PC-3 (cell line): Measurements from ENCODE around the gene ARHGEF7. TPM values are rescaled to one million over a fixed set of nuclear protein-coding genes. Genes with fewer than 3 reads are reported as not detected.

ENCODE experiments used
- ATAC-seq: fragments of 200-7000 bp; cut with Tn5 transposase; 2 replicates; pipeline ENCODE4 v1.9.1; 2020; ENCODE audit warnings: mild to moderate bottlenecking, moderate library complexity
- BruUV-seq: library from RNA; stranded (reverse); fragments of 400-500 nt; replicated peaks from 2 replicates; lab custom pipeline; 2021; lab: Mats Ljungman, UMichigan
- CTCF ChIA-PET: fragments of 300-600 bp; sonication (Branson Sonifier 250); formaldehyde crosslinking; loops from one replicate; lab custom pipeline; 2022; ENCODE audit warnings: antibody characterized with exemption; lab: Charles Lee
- POLR2A ChIA-PET: fragments of 300-600 bp; sonication (Branson Sonifier 250); formaldehyde crosslinking; loops from one replicate; lab custom pipeline; 2022; ENCODE audit warnings: antibody characterized with exemption; ENCODE audit not compliant: unreplicated experiment; lab: Charles Lee
- DNase-seq: peaks from one replicate; pipeline ENCODE4 v3.0.0-alpha.2; 2015
- H2AFZ ChIP-seq: fragments of 300-600 bp; sonication (generic); 2 replicates; pipeline ENCODE4 v1.6.0; 2016; ENCODE audit warnings: antibody characterized with exemption, low read length
- H3F3A ChIP-seq: fragments of 300-600 bp; sonication (generic); one replicate; pipeline ENCODE4 v1.6.0; 2017; ENCODE audit warnings: antibody characterized with exemption, low read length, control low read depth, mild to moderate bottlenecking; ENCODE audit not compliant: unreplicated experiment
- H3K27ac ChIP-seq: fragments of 300-600 bp; sonication (generic); 2 replicates; pipeline ENCODE4 v1.5.1; 2016; ENCODE audit warnings: mild to moderate bottlenecking, low read length
- H3K27me3 ChIP-seq: fragments of 300-600 bp; sonication (generic); 2 replicates; pipeline ENCODE4 v1.6.1; 2016; ENCODE audit warnings: low read length, mixed read lengths
- H3K36me3 ChIP-seq: fragments of 300-600 bp; sonication (generic); 2 replicates; pipeline ENCODE4 v1.6.1; 2016; ENCODE audit warnings: low read depth, mixed run types, low read length, mixed read lengths
- H3K4me1 ChIP-seq: fragments of 300-600 bp; sonication (generic); 2 replicates; pipeline ENCODE4 v1.5.1; 2016; ENCODE audit warnings: low read length; ENCODE audit not compliant: insufficient read depth
- H3K4me2 ChIP-seq: fragments of 300-600 bp; sonication (generic); 2 replicates; pipeline ENCODE4 v1.6.0; 2016; ENCODE audit warnings: low read length
- H3K4me3 ChIP-seq: fragments of 300-600 bp; sonication (generic); 2 replicates; pipeline ENCODE4 v1.5.1; 2016; ENCODE audit warnings: mild to moderate bottlenecking, low read length, mixed read lengths
- H3K79me2 ChIP-seq: fragments of 300-600 bp; sonication (generic); 2 replicates; pipeline ENCODE4 v1.6.1; 2017; ENCODE audit warnings: low read length, mixed read lengths
- H3K9ac ChIP-seq: fragments of 300-600 bp; sonication (generic); 2 replicates; pipeline ENCODE4 v1.6.0; 2016; ENCODE audit warnings: mild to moderate bottlenecking, low read length
- H3K9me2 ChIP-seq: fragments of 300-600 bp; sonication (generic); replicated peaks from 2 replicates; pipeline ENCODE4 v1.6.1; 2016; ENCODE audit warnings: mixed run types, low read length, mixed read lengths
- H3K9me3 ChIP-seq: fragments of 300-600 bp; sonication (generic); 2 replicates; pipeline ENCODE4 v1.6.1; 2016; ENCODE audit warnings: low read length, mixed read lengths
- H4K20me1 ChIP-seq: fragments of 300-600 bp; sonication (generic); 2 replicates; pipeline ENCODE4 v1.6.1; 2016; ENCODE audit warnings: low read length, mixed read lengths
- EZH2 ChIP-seq: fragments of 300-600 bp; sonication (generic); IDR thresholded peaks from one replicate; pipeline ENCODE4 v1.6.1; 2017; ENCODE audit warnings: antibody characterized with exemption, mild to moderate bottlenecking, low read length; ENCODE audit not compliant: unreplicated experiment
- EZH2phosphoT487 ChIP-seq: fragments of 300-600 bp; sonication (generic); IDR thresholded peaks from 2 replicates; pipeline ENCODE4 v1.6.1; 2018; ENCODE audit warnings: mild to moderate bottlenecking, antibody characterized with exemption, low read length, borderline replicate concordance
- intact Hi-C: fragments of 100-400 bp; cut with micrococcal nuclease; formaldehyde crosslinking; loops from 2 replicates; pipeline ENCODE4 v1.9.0; 2023
- total RNA-seq: library from RNA; depleted of rRNA; stranded (reverse); fragments of >200 nt; gene quantifications from 2 replicates; pipeline ENCODE4 v1.2.3, GENCODE V29; 2014
- TF ChIP-seq, protein P1 (sequence below): fragments of 300-600 bp; sonication (generic); conservative IDR thresholded peaks from 2 replicates; pipeline ENCODE4 v1.5.1; 2017; ENCODE audit warnings: antibody characterized with exemption, low read depth, mild to moderate bottlenecking, low read length

Gene ARHGEF7
- total RNA-seq, 1 experiment from 2014 or later: 14.7 TPM

DNA sequence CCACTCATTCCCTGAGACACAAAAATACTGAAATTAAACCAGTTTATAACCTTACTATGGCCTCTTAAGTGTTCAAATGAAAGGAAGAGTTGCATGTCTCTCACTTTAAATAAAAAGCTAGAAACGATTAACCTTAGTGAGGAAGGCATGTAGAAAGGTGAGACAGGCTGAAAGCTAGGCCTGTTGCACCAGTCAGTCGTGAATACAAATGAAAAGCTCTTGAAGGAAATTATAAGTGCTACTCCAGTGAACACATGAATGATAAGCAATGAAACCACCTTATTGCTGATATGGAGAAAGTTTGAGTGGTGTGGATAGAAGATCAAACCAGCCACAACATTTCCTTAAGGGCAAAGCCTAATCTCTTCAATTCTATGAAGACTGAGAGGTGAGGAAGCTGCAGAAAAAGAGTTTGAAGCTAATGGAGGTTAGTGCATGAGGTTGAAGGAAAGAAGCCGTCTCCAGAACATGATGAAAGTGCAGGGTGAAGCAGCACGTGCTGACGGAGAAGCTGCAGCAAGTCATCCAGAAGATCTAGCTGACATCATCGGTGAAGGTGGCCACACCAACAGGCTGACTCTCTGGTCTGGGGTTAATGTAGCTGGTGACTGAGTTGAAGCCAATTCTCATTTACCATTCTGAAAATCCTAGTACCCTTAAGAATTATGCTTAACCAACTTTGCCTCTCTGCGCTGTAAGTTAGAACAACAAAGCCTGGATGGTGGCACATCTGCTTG lies 110.9 kb downstream of the ARHGEF7 start:
- no peaks in the 10 kb centered on the region for H3K9me3 ChIP-seq
- no peaks in the 10 kb centered on the region for H3K27me3 ChIP-seq
- H3K4me3 ChIP-seq: no peak overlapping the region
- TF ChIP-seq EZH2: no peak
- no peak for TF ChIP-seq EZH2phosphoT487
- TF ChIP-seq, protein P1, sequence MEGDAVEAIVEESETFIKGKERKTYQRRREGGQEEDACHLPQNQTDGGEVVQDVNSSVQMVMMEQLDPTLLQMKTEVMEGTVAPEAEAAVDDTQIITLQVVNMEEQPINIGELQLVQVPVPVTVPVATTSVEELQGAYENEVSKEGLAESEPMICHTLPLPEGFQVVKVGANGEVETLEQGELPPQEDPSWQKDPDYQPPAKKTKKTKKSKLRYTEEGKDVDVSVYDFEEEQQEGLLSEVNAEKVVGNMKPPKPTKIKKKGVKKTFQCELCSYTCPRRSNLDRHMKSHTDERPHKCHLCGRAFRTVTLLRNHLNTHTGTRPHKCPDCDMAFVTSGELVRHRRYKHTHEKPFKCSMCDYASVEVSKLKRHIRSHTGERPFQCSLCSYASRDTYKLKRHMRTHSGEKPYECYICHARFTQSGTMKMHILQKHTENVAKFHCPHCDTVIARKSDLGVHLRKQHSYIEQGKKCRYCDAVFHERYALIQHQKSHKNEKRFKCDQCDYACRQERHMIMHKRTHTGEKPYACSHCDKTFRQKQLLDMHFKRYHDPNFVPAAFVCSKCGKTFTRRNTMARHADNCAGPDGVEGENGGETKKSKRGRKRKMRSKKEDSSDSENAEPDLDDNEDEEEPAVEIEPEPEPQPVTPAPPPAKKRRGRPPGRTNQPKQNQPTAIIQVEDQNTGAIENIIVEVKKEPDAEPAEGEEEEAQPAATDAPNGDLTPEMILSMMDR: no peak
- no peak overlapping the region for H3K27ac ChIP-seq
- DNase-seq: no peak
- H3K79me2 ChIP-seq: peaks cover 7% of the 10 kb centered on the region; the same call in 1 of the 2 replicates
- H3K9ac ChIP-seq: no peak overlapping the region
- no peak overlapping the region for H3K4me2 ChIP-seq
- H2AFZ ChIP-seq: no peak overlapping the region
- intact Hi-C loops: no loop called here
- no peaks in the 10 kb centered on the region for H4K20me1 ChIP-seq
- ChIA-PET CTCF (no interaction called here), POLR2A (no interaction called here)
- H3K36me3 ChIP-seq: no peaks in the 10 kb centered on the region
- BruUV-seq: no TSS peak
- no peaks in the 10 kb centered on the region for H3F3A ChIP-seq
- ATAC-seq: no peak
- H3K4me1 ChIP-seq: no peaks in the 10 kb centered on the region
- H3K9me2 ChIP-seq: no peaks in the 10 kb centered on the region

DNA sequence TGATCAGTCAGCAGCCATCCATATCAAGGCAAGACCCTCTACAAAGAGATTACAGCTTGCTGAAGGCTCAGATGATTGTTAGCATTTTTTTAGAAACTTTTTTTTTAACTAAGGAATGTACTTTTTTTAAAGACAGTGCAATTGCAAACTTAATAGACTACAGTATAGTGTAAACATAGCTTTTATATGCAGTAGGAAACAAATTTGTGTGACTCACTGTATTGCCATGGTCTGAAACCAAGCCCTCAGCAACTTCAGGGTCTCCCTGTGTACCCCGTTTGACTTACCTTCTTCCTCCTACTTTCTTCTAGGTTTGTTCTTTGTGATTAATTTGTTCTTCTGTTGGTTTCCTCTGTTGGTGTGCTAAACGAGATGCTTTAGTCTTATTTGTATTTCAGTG lies 112.3 kb downstream of the ARHGEF7 start:
- Histone ChIP-seq H3K4me3 (no peak overlapping the region), H2AFZ (no peak overlapping the region), H3K36me3 (no peaks in the 10 kb centered on the region), H3K4me1 (no peaks in the 10 kb centered on the region), H3K9ac (no peak overlapping the region), H3K79me2 (peaks cover 7% of the 10 kb centered on the region; the same call in 1 of the 2 replicates), H3K27me3 (no peaks in the 10 kb centered on the region), H3K9me2 (no peaks in the 10 kb centered on the region), H3K27ac (no peak overlapping the region), H3K4me2 (no peak overlapping the region), H4K20me1 (no peaks in the 10 kb centered on the region), H3F3A (no peaks in the 10 kb centered on the region), H3K9me3 (no peaks in the 10 kb centered on the region)
- no TSS peak for BruUV-seq
- DNase-seq (no peak), ATAC-seq (peak; percentile 50; the same call in 1 of the 2 replicates)
- intact Hi-C loops: no loop called here
- ChIA-PET POLR2A (no interaction called here), CTCF (no interaction called here)
- TF ChIP-seq, protein P1: no peak
- TF ChIP-seq EZH2 (no peak), EZH2phosphoT487 (no peak)
